GM03348 (cell line): ENCODE measurements around the gene SP140.
"Not testable (repeated sequence)": the region's sequence is repeated elsewhere in the genome, so short reads cannot be mapped to it uniquely, and the experiment has no call there.

ENCODE experiments used
- DNase-seq: peaks from one replicate; pipeline ENCODE4 v3.0.0; 2012; ENCODE audit warnings: low spot score

The SP140 gene

DNA sequence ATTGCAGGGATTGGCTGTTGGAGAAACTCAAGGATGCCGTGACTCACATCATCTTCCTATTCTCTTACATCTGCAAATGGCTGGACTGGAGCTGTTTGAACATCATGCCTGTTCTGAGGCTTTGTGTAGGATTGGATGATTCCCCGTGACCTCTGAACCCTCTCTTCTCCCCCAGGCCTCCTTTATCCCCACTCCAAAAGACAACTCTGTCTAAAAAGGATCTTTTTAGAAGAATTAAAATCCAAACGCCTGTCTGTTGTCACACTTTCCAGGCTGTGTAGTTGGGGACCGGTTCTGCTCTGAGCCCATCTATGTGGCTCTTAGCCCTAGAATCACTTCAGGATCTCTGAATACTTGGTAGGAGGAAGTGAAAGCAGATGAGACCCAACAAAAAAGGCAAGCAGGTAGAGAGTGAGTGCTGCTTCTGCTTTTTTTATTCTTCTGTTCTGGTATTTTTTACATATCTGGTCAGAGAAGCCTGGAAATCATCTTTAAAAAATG lies 565 bp downstream of the SP140 start:
- no peak for DNase-seq

- DNase-seq, result no peak
Measured at GRCh38 chr2:230227216-230227615, 1.7 kb downstream of the SP140 start.

- DNase-seq, result no peak
Measured at GRCh38 chr2:230230087-230230486, 4.6 kb downstream of the SP140 start.

- DNase-seq, result no peak
Measured at GRCh38 chr2:230230496-230231200, 5.1 kb downstream of the SP140 start.

DNA sequence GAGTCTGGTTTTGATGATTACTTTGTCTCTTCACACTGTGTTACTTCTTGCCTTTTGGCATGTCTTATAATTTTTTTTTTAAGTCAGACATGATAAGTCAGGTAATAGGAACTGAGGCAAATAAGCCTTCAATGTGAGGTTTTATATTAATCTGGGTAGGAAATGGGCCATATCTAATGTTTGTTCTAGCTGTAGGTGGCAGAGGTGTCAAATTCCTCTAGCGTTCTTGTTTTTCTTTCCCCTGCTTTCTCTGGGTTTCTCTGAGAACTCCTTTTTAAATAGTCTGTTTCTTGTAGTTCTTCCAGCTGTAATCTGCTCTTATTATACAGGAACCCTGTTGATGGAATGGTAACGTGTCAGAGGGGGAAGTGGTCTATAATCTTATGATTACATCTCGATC lies 5.7 kb downstream of the SP140 start:
- no peak for DNase-seq

GRCh38 chr2:230234122-230234722 lies 8.7 kb downstream of the SP140 start:
- no peak for DNase-seq

GRCh38 chr2:230234845-230235244 lies 9.3 kb downstream of the SP140 start:
- no peak for DNase-seq

- no peak for DNase-seq
Measured at GRCh38 chr2:230244211-230244610, 18.7 kb downstream of the SP140 start.

DNA sequence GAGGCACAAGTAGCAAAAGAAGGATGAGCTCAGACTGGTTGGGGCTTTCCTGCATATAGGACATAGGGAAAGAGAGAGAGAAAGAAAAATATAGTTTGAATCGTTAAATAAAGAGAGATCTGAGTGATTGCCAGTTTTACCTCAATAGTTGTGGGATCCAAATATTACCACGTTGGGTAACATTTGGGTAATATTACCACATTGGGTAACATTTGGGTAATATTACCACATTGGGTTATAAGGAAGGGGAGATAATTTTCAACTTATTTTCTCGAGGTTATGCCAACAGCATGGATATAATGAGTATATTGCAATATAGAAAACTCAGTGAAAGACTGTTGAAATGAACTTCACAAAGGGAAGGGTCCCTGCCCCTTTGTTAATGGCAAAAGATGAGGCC lies 20.7 kb downstream of the SP140 start:
- DNase-seq, result no peak

GRCh38 chr2:230250231-230250630 lies 24.7 kb downstream of the SP140 start:
- DNase-seq, result no peak

- no peak for DNase-seq
Measured at GRCh38 chr2:230254152-230254881, 28.8 kb downstream of the SP140 start.

DNA sequence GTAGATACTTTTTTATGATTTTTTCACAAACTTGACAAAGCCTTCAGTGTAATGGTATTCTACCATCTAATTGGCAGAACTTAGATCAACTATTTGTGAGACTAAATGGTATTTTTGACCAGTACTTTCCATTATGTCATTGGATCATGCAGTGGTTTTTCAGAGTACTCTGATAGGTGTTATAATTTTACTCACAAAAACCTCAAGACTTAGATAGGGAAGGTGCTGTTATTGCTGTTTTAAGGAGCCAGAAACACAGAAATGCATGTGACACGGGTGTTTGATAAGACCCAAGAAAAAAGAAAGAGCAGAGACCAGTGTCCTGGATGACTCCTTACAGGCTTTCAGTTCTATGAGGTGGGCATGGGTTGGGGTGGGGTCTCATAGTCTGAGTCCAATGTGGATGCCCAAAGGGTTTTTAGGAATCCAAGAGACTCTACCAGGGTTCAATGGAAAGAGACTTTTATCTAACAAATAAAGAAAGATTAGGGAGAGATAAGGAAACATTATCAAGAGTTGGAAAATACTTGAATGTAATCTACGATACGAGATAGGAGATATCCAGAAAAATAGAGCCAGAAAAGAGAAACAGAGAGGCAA lies 31.3 kb downstream of the SP140 start:
- no peak for DNase-seq

- DNase-seq, result no peak
Measured at GRCh38 chr2:230258483-230258882, 32.9 kb downstream of the SP140 start.

DNA sequence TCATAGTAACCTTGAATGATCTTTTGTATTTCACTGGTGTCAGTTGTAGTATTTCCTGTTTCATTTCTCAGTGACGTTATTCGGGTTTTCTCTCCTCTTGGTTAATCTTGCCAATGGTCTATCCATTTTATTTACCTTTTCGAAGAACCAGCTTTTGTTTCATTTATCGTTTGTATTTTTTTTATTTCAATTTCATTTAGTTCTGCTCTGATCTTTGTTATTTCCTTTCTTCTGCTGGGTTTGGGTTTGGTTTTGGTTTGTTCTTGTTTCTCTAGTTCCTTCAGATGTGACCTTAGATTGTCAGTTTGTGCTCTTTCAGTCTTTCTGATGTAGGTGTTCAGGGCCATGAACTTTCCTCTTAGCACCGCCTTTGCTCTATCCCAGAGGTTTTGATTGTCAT lies 36.7 kb downstream of the SP140 start:
- no peak for DNase-seq

DNA sequence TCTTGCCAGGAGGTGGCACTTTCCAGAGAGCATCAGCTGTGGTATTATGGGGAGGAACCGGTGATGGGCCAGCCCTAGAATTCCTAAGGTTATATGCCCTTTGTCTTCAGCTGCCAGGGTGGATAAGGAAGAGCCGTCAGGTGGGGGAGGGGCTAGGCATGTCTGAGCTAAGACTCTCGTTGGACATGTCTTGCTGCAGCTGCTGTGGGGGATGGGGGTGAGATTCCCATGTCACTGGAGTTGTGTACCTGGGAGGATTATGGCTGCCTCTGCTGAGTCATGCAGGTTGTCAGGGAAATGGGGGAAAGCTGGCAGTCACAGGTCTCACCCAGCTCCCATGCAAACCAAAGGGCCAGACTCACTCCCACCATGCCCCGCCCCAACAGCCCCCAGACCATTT lies 39.4 kb downstream of the SP140 start:
- DNase-seq, result not testable (repeated sequence)

- no peak for DNase-seq
Measured at GRCh38 chr2:230266638-230267037, 41.1 kb downstream of the SP140 start.

DNA sequence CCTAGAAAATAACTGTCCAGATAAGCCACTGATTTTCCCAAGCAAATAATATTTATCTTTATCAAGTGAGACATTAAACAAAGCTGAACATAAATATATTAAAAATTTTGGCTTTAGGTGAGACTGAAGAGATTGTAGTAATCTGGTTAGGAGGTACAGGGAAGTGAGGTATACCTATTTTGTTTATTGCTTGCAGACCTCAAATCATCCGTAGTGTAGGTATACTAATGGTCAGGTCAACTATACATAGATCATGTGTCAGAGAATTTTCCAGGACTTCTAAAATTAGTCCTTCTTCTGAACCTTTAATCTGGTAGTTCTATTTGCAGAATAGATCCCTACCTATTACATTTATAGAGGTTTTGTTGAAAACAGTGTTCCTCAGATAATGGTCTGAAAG lies 41.5 kb downstream of the SP140 start:
- DNase-seq, result no peak

DNA sequence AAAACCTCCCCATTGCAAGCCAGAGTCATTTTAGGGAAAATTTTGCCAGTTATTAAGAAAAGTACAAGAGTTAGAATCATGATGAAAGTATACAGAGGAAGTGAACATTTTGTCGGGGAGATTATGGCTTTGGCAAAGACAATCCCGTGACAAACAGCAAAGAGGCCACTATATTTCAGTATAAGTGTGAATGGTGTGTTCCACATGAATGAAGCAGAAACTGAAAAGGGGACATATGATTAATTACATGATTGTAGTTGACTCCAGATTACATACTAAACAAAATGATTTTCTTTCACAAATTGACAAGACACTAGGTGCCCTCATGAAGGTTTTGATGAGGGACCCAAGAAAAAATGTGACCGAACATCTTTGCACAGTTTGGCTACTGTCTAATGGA lies 42.0 kb downstream of the SP140 start:
- DNase-seq, result no peak

DNA sequence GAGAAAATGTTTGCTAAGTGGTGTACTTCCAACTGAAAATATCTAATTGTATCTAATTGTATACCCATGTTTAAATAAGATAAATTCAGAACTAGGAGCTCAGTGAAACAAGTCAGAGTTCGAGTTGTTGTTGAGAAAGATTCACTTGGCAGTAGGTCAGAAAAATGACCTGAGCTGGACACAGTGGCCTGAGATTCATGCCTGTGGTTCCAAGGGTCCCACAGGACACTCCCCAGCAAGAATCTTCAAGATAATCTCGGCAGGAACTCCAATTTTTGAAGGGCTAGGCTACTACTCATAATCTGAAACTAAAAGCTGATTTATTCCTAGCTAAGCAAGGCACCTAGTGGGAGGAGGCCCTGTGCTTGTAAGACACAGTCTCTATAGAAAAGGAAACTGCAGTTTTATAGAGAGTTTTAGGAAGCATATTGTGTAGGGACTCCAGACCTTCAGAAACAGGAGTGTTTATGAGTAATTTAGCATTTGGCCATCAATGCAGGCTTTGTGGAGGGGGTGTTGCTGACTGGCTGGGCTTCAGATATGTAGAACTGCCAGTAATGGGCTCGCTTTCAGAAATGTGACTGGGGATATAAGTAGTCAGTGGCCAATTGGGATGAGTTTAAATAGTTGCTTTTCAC lies 43.2 kb downstream of the SP140 start:
- no peak for DNase-seq

- DNase-seq, result no peak
Measured at GRCh38 chr2:230269715-230270114, 44.2 kb downstream of the SP140 start.

- DNase-seq, result no peak
Measured at GRCh38 chr2:230282936-230283335, 57.4 kb downstream of the SP140 start.

DNA sequence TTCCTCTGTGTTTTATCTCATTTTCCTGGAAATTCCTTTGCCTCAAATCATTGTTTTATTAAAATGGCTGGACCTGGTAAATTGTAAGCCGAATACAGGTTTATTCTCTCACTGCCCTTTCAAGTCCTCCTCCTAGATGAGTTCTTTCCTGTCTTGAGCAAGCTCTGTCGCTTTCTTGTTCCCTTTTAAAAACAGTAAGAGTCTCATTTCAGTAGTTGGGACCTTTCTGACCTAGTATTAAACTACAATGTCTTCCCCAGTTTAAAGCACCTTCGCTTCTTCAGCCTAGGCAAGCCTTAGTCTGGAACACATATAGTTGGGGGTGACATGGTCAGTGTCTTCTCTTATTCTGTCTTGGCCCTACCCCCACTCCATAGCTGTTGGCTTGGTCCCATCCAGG lies 60.5 kb downstream of the SP140 start:
- no peak for DNase-seq
